ENCODE measurements around the gene RIPOR3.

RIPOR3 gene

GRCh38 chr20:50721881-50722281 is 30.5 kb upstream of the RIPOR3 start:
- no peak for DNase-seq (ENCODE audit: low spot score)
- no peak for TF ChIP-seq CTCF (IDR thresholded peaks at IDR 0.05; ENCODE audit: extremely low read depth, missing control alignments)

- TF ChIP-seq CTCF (IDR thresholded peaks at IDR 0.05; ENCODE audit: extremely low read depth, missing control alignments), result no peak
- no peak for DNase-seq (ENCODE audit: low spot score)
These were observed 29.2 kb upstream of the RIPOR3 start for GRCh38 chr20:50720582-50720981.

GRCh38 chr20:50720026-50720425 is 28.7 kb upstream of the RIPOR3 start:
- no peak for DNase-seq (ENCODE audit: low spot score)

GRCh38 chr20:50719328-50719727 is 28.0 kb upstream of the RIPOR3 start:
- no peak for DNase-seq (ENCODE audit: low spot score)
- TF ChIP-seq CTCF (IDR thresholded peaks at IDR 0.05; ENCODE audit: extremely low read depth, missing control alignments), result no peak

More at GRCh38 chr20:50720026-50720425, 28.7 kb upstream of the RIPOR3 start:
- no peak for TF ChIP-seq CTCF (IDR thresholded peaks at IDR 0.05; ENCODE audit: extremely low read depth, missing control alignments)

GRCh38 chr20:50717974-50718761 is 26.8 kb upstream of the RIPOR3 start:
- no peak for DNase-seq (ENCODE audit: low spot score)
- TF ChIP-seq CTCF (IDR thresholded peaks at IDR 0.05; ENCODE audit: extremely low read depth, missing control alignments), result no peak

- no peak for TF ChIP-seq CTCF (IDR thresholded peaks at IDR 0.05; ENCODE audit: extremely low read depth, missing control alignments)
These were observed 26.0 kb upstream of the RIPOR3 start for GRCh38 chr20:50717312-50717711.

GRCh38 chr20:50716518-50716917 is 25.2 kb upstream of the RIPOR3 start:
- no peak for DNase-seq (ENCODE audit: low spot score)
- no peak for TF ChIP-seq CTCF (IDR thresholded peaks at IDR 0.05; ENCODE audit: extremely low read depth, missing control alignments)

More at GRCh38 chr20:50717312-50717711, 26.0 kb upstream of the RIPOR3 start:
- no peak for DNase-seq (ENCODE audit: low spot score)

Data from GM20000 (cell line).